Central memory CD4-positive, alpha-beta T cell (primary cell): ENCODE results near the gene MTHFR.

Source experiments
- DNase-seq: peaks from one replicate; pipeline ENCODE4 v3.0.0; 2022

The MTHFR gene

DNA sequence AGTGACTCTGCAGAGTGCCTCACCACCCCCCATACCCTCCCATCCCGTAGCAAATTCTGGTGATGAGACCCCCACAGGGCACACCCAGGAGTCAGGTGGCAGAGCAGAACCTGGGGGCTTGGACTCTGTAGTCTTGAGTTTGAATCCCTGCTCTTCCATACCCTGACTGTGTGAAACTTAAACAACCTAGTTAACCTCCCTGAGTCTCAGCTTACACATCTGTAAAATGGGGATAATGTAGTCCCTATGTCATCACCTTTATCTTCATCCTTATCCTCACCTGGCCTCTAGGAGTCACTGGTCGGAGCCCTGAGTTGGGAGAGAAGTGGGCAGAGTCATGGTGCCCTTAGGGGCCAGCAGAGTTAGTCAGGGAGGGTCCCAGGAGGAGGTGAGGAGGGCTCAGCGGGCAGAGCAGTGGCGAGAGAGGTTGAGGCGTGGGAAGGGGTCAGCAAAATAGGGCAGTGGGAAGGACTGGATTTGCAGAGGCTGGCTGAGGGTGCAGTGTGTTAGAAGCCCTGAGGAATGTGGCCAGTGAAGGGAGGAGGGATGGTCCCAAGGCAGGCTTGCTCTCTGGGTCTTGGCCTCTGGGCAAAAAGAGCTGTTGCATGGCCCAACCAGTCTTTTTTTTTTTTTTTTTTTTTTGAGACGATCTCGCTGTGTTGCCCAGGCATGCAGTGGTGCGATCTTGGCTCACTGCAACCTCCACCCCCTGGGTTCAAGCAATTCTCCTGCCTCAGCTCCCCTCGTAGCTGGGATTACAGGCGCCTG is 25.2 kb downstream of the MTHFR start:
- no peak for DNase-seq

DNA sequence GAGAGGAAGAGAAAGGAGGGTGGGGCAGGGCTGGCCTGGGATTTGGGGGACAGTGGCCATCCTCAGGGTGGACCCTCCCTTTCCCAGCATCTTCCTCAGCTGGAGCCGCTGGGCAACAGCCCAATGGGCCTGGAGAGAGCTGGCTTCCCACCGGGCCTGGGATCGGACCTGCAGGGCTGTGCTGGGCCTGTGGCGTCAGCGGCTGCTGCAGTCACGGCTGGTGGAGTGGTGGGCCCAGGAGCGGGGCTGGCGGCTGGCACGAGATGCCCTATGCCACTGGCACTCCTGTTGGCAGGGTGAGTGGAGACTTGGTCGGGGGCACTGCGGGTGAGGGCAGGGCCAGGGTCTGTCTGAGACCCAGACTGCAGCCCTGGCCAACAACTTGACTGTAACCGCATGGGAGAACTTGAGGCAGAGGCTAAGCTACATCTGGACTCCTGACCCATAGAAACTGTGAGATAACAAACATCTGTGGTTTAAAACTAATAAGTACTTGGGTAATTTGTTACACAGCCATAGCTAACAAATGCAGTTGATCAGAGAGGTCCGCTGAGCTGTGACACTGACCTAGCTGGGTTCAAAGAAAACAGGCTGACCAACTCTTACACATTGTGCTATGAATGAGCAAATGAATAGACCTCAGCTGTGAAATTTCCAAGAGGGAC is 25.9 kb downstream of the MTHFR start:
- no peak for DNase-seq

DNA sequence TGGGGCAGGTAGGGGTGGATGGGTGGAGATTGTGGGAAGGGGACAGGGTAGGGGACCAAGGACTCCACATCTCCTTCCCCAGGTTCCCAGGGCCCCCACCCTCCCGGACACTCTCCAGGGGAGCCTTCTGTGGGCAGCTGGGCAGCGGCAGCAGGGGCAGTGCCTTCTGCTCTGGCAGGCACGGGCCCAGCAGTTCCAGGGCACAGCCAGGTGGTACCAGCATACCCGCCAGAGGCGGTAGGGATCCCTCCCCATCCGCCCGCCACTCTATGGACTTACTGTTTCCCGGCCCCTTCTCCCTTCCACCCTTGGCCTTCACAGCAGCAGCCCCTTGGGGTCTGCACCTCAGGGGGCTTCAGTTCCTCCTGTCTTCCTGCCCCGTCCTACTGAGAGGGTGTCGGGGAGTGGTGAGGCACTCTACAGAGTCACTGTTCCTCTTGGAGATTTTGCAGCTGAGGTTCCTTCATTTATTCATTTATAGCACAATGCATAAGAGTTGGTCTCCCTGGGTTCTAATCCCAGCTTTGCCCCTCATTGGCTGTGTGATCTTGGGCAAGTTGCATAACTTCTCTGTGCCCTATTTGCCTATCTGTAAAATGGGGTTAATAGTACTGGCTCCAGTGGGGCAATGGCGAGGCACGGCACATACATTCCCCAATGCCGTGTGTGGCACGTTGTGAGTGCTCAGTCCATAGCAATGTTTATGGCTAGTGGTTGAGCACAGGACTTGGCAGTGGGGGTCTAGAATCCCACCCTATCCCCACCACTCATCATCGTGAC is 26.7 kb downstream of the MTHFR start:
- DNase-seq: no peak

DNA sequence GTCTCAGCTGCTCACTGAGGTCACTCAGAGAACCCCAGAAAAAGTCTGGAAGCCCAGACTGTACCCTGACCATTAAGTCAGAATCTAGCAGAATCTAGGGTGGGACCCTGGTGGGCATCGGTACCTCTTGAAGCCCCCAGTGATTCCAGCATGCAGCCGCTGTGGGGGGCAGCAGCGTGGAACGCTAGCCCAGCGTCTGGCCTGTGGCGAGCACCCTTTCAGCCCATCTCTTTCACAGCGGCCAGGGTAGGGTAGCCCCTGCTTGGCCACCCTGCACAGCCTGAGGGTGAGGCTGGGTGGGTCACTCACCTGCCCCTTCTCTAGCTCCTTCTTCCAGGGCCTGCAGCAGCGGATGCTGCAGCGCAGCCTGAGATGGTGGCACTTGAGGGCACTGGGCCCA is 27.4 kb downstream of the MTHFR start:
- DNase-seq: no peak

DNA sequence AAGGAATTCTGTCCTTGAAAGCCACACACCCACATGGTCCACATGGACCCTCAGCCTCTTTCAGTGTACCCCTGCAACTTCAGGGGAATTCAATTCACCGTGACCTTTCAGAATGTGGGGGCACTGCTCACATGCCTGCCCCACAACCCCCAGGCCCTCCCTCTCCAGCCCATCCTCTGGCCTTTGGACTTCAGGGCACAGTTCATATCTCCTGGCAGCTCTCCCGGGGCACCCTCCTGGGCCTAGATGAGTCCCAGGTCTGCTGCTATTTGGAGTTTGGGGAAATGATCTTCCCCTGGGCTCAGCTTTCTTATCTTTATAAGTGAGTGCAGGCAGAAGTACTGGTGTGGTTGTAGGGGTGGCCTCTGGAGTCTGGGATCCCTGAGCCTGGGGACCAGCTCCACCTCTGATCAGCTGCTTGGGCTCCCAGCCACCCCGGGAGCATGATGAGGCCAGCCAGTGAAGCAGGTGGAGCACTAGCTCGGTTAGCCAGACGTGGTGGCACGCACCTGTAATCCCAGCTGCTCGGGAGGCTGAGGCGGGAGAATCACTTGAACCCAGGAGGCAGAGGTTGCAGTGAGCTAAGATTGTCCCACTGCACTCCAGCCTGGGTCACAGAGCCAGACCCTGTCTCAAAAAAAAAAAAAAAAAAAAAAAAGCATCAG is 28.0 kb downstream of the MTHFR start:
- no peak for DNase-seq

DNA sequence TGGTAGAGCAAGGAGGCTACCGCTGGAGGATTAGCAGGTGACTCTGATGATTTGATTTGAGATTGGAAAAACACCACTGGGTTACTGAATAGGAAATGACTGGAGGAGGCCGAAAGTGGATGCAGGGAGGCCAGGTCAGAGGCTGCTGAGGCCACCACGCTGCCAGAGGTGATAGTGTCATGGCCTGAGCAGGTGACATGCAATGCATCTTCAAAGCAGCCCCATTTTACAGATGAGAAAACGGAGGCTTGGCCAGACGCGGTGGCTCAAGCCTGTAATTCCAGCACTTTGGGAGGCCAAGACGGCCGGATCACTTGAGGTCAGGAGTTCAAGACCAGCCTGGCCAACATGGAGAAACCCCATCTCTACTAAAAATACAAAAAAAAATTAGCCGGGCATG is 31.0 kb downstream of the MTHFR start:
- DNase-seq: no peak

DNA sequence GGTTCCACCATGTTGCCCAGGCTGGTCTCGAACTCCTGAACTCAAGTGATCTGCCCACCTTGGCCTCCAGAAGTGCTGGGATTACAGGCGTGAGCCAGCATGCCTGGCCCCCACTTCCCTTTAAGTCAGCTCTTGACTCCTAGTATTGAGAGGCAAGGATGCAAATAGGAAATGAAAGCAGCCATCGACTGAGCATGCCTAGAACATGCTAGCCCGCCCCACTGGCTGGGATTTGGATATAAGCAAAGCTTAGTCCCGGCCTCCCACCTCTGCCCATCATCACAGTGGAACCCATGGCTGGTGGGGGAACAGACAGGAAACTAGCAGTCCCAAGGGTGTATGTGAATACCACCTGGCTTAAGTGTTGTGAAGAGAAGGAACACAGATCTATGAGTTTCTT is 33.3 kb downstream of the MTHFR start:
- DNase-seq: no peak

DNA sequence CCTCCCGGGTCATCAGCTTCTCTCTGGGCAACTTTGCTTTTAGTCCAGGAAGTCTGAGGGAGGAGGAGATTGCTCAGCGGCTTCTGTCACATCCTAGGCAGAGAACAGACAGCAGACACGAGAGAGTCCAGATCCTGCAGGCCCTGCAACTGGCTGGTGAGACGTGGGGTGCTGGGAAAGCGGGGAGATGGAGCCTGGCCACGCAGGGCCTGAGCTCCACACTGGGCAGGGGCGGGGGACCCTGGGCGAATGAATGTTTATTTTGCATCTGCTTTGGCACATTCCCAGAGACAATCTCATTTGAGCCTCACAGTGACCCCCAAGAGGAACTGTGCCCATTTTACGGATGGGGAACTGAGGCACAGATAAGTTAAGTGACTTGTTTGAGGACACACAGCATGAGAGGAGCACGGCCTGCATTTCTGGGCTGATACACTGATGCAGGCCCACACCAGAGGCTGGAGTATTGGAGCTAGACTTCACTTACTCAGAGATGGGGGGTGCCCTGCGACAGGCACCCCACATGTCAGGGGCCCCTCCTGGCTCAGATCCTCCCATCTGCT is 34.2 kb downstream of the MTHFR start:
- no peak for DNase-seq

DNA sequence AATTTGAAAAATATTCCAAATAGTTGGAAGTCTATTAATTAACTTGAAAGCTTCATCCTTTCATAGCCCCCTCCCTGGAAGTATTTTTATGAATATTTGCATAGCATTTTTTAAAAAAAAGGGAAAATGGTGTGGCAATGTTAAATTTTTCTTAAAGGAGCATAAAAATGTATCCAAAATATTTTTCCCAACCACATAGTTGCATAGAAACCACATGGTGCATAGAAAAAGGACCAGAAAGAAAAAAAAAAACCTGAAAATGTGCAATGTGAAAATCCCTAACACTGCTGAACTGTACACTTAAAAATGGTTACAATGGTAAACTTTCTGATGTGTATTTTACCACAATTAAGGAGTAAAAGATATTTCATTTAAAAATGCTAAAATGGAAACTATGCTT is 35.8 kb downstream of the MTHFR start:
- DNase-seq: no peak

DNA sequence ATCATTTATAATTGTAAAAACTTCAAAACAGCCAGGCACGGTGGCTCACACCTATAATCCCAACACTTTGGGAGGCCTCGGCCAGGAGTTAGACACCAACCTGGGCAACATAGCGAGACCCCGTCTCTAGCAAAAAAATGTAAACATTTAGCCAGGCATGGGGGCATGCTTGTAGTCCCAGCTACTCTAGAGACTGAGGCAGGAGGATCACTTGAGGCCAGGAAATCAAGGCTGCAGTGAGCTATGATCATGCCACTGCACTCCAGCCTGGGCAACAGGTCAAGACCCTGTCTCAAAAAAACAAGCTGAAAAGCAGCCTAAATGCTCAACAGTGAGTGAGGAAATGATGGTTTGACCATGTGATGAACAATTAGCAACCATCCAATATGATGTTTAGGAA is 36.5 kb downstream of the MTHFR start:
- no peak for DNase-seq

DNA sequence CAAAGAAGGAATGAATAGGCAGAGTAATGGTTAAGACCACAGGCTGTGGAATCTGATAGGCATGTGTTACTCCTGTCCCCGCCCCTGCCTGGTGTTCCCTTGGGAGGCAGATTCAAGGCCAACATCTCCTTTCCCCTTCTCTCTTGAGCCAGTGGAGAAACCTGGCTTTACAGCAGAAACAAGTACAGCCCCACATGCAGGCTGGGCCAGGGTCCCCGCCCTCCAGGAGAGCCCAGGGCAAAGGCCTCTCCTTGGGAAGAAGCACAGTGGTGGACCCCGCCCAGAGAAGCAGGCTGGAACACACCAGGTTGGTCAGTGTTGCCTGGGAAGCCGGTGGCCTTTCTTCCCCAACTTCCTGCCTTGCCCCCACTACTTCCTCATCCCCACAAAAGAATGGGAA is 36.9 kb downstream of the MTHFR start:
- no peak for DNase-seq

DNA sequence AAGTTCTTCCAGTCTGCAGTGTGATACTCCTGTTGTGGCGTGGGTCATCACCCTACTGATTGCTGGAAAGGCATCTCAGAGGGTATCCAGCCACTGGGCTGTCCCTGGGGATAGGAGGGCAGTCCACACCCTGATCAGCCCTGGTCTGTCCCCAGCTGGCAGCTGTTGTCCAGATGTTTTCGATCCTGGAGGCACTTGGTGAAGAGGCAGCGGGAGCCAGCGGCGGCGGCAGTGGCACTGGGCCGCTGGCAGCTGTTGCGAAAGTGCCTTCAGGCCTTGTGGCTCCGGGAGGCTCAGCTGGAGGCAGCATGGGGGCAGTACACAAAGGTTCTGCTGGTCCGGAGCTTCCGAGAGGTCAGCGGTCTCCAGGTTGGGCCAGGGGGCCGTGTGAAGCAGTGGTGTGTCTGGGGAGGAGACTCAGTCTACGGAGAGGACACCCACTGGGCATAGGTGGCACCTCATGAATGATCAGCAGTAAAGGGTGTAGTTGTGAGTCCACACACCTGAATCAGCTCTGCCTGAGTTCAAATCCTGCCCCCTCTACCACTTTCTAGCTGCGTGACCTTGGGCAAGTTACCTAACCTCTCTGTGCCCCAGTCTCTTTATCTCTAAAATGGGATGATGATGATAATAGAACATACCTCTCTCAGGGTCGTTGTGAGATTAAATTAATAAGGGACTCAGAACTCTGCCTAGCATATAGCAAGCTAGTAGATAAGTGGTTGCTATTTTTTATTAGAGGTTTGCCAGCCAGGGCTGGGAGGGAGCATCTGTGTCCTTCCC is 37.7 kb downstream of the MTHFR start:
- no peak for DNase-seq

DNA sequence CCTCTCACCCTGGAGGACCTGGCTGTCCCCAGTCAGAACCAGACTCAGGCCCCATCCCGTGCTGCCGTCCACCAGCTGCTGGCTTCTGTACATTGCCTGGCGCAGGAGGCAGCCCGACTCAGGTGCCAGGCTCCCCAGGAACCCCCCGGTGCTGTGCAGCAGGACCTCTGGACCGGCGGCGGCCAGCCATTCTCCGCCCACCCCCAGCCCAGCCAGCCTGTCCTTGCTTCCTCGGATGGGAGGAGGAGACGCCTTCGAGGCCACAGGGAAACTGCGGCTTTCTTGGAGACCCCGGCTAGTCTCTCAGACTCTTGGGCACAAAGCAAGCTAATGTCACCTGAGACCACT is 39.4 kb downstream of the MTHFR start:
- DNase-seq: no peak

DNA sequence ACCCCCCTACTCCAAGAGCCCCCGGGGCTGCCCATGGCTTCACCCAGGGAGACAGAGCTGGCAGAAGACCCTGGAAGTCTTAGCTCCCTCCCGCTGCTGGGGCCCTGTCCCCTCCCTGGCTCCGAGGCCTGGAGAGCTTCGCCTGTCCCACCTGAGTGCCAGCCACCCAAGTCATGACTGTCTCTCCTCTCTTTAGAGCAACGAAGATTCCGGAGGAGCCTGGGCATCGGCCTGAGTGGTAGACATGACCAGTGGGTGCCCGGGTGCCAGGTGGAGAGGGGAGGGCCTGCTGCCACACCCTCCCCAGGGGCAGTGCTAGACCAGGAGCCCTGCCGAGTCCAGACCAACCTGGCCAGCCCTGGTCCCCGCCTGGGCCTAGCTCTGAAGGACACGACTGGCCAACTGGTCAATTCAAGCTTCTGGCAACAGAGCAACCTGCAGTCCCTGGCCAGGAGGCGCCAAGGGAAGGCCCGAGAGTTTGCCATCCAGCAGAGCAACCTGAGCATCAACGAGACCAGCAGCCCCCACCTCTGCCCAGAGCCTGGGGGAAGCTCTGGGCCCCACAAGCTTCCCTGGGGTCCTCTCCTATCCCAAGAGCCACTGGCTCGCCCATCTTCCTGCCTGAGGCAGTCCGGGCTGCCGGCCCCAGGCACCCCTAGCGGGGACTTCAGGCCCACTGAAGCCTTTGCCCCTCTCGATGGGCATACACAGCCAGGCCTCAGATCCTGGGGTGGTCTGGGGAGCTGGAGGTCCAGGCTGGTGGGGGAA is 39.9 kb downstream of the MTHFR start:
- no peak for DNase-seq

DNA sequence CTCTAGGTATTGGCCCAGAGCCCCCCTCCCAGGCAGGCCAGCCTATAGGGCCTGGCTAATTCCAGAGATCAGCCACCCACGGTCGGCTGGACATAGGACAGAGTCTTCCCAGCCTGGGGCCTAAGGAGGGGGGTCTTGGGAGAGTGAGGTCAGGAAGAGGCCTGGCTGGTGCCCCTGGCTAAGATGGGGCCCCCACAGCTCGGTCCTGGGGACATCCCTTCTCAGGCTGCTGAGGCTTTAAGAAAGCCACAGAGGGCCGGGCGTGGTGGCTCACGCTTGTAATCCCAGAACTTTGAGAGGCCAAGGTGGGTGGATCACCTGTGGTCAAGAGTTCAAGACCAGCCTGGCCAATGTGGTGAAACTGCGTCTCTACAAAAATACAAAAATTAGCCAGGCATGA is 41.2 kb downstream of the MTHFR start:
- no peak for DNase-seq

DNA sequence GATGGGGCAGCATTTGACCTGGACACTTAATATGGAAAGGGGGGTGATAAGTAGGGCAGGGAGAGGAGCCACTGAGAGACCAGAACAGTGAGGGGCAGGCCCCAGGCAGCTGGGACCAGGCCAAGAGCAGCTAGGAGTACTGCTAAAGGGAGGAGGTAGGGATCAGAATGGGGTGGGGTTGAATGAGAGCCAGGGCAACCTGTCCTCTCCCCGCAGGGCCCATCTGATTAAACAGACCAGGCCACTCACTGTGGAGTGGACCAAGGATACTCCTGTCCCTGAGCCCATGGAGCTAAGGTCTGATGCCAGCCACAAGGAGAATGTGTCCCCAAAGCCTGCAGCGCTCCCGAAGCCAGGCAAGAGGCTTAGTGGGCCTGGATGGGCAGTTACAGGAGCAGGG is 41.6 kb downstream of the MTHFR start:
- DNase-seq: no peak

DNA sequence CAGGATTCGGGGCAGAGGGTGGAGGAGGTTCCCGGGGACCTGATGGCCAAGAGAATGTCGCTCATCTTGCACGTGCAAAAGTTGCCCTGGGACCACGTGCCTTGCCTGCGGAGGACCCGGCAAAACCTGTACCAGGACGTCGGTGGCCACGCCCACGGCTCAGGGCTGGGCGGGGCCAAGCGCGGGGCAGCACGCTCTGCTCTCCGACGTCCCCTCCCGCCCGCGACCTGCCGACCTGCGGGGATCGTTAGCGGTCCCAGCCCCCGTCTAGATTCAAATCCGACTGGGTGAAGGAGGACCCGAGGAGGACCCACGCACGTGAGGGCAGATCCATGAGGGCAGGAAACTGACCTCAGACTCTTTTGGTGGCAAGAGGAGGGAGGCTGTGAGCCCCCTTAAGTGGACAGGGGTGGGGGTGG is 43.8 kb downstream of the MTHFR start, which contains the start of gene C1orf167:
C1orf167 (plus strand) TSS at position 206 of the 419 bp plus-strand sequence. CDS start 2,208 bp downstream, outside the sequence.
- no peak for DNase-seq

DNA sequence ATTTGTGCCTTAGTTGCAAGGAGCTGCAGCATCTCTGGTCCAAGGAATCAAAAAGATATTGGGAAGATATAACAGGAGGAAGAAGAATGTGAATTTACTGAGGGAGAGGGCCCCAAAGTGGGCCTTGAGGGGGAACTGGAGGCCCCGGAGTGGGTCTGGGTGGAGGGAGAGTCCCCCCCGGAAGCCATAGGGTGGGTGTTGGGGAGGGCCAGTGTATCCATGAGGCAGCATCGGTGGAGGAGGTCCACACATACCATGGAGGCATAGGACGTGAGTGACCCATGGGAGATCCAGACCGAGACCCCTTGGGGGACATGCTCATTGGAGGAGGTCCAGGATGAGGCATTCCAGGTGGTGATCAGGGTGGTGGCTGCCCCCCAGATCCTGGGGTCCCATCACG is 44.5 kb downstream of the MTHFR start:
- DNase-seq: no peak

DNA sequence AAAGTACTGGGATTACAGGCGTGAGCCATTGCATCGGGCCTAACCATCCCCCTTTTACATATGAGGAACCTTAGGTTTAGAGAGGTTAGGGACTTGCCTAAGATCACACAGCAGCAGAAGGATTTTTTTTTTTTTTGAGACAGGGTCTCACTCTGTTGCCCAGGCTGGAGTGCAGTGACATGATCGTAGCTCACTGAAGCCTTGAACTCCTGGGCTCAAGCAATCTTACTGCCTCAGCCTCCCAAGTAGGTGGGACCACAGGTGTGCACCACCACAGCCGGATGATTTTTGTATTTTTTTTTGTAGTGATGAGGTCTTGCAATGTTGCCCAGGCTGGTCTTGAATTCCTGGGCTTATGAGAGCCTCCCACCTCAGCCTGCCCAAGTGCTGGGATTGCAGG is 46.0 kb downstream of the MTHFR start:
- no peak for DNase-seq

DNA sequence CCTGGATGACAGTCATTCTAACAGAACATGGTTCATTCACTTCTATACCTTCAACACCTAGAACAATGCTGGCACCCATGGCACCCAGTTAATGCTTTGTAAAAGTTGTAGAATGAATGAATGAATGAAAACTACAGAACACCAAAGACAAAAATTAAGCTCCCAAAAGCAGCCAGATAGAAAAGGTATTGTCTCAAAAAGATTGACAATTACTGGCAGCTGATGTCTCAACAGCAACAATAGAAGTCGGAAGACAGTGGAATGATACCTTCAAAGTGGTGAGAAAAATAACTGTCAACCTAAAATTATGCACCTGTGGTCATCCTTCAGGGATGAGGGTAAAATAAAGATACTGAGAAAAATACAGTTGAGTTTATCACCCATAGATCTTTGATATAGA is 48.7 kb downstream of the MTHFR start:
- no peak for DNase-seq

DNA sequence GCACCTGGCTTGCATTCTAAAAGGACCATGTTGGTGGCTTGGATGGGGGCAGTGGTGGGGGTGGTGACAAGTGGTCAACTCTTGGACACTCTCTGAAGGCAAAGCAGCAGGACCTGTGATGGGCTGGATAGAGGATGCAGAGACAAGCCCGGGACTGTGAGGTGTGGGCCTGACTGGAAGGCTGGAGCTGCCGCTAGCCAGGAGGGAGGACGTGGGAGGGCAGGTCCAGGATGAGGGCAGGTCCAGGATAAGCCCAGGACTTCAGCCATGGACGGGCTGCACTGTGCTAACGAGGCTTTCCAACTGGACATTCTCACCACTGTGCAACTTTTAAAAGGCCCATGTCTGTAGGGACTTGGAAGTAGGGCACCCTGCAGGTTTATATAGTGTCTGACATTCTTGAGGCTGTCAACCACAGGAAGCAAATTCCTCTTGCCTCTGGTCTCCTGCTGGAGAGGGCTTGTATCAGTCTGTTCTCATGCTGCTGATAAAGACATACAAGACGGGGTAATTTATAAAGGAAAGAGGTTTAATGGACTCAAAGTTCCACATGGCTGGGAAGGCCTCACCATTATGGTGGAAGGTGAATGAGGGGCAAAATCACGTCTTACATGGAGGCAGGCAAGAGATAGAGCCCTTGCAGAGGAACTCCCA is 52.1 kb downstream of the MTHFR start:
- no peak for DNase-seq
